Measurements from ENCODE around the gene DUSP15. TPM values are rescaled to one million over a fixed set of nuclear protein-coding genes. Genes with fewer than 3 reads are reported as not detected.

Gene DUSP15
- total RNA-seq, 4 donors from 2014 or later: 31.8 to 61.3 (median 44.6) TPM

GRCh38 chr20:31863296-31864085, 6.8 kb downstream of the DUSP15 start:
- no peak for TF ChIP-seq CTCF (IDR thresholded peaks at IDR 0.05)
- TF ChIP-seq POLR2A (IDR thresholded peaks at IDR 0.05): no peak
- TF ChIP-seq EP300 (IDR thresholded peaks at IDR 0.05): no peak
- H3K4me3 ChIP-seq: no peak overlapping the region
- WGBS, 2 donors: 89% methylated on average over 9 of the region's 9 CpGs
- H3K4me1 ChIP-seq: peaks cover 0 to 23% (median 18%) of the 10 kb centered on the region in 4 donors
- no peaks in the 10 kb centered on the region for H3K9me3 ChIP-seq
- no peak overlapping the region for H3K27ac ChIP-seq
- H3K27me3 ChIP-seq: peaks cover 0 to 6% of the 10 kb centered on the region in 2 donors
- DNase-seq (ENCODE audit: low spot score in 2 of 2): no peak
- peaks cover 0 to 19% (median 0%) of the 10 kb centered on the region in 3 donors for H3K36me3 ChIP-seq

DNA sequence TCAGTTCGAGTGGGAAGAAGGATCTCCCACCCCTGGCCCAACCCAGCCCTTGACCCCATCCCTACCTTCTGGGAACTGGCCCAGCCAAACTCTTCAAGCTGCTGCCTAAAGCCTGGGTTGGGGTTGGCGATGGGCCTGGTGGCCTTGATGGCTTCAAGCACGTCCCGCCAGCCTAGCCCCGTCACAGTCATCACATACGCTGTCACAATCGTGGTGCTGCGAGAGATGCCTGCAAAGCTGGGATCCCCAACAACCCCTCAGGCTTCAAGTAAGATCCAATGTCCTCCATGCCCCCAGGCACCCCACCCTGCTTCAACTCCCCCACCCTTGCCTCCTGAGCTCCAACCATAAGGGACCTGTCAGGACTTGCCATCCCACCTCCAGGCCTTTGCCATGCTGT, 7.8 kb downstream of the DUSP15 start:
- peaks cover 0 to 14% of the 10 kb centered on the region in 2 donors for H3K27me3 ChIP-seq
- 89 to 90% methylated on average over 8 of the region's 8 CpGs for whole genome bisulfite sequencing, 2 donors
- H3K4me3 ChIP-seq: no peak overlapping the region
- H3K9me3 ChIP-seq: no peaks in the 10 kb centered on the region
- TF ChIP-seq EP300 (IDR thresholded peaks at IDR 0.05) (no peak), CTCF (IDR thresholded peaks at IDR 0.05) (no peak), POLR2A (IDR thresholded peaks at IDR 0.05) (no peak)
- no peak for DNase-seq (ENCODE audit: low spot score in 2 of 2)
- H3K4me1 ChIP-seq: peaks cover 0 to 23% (median 18%) of the 10 kb centered on the region in 4 donors
- H3K27ac ChIP-seq: peak overlapping the region in 1 of 4 donors; percentile 52
- peaks cover 0 to 19% (median 0%) of the 10 kb centered on the region in 3 donors for H3K36me3 ChIP-seq

DNA sequence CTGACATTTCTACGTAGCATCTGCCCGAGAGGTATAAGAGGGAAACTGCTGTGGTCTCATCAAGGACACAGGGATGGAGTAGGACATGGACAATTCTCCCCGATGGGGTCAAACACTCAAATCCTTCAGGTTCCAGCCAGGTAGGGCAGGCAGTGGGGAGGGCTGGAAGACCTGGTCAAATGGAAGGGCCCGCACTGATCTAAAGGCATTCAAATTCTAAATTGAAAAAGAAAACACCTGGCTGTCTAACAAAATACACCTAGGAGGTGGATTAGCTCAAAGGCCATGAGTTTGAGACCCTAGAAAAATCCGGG, 8.2 kb downstream of the DUSP15 start:
- peaks cover 0 to 23% (median 18%) of the 10 kb centered on the region in 4 donors for H3K4me1 ChIP-seq
- TF ChIP-seq POLR2A (IDR thresholded peaks at IDR 0.05): no peak
- no peak for TF ChIP-seq EP300 (IDR thresholded peaks at IDR 0.05)
- no peak for TF ChIP-seq CTCF (IDR thresholded peaks at IDR 0.05)
- 62 to 76% methylated on average over 5 of the region's 5 CpGs for WGBS, 2 donors
- H3K9me3 ChIP-seq: no peaks in the 10 kb centered on the region
- H3K27ac ChIP-seq: peak overlapping the region in 2 of 4 donors; percentile 0 to 52
- no peak for DNase-seq (ENCODE audit: low spot score in 2 of 2)
- H3K27me3 ChIP-seq: peaks cover 0 to 15% of the 10 kb centered on the region in 2 donors
- H3K4me3 ChIP-seq: no peak overlapping the region
- H3K36me3 ChIP-seq: peaks cover 0 to 19% (median 0%) of the 10 kb centered on the region in 3 donors

DNA sequence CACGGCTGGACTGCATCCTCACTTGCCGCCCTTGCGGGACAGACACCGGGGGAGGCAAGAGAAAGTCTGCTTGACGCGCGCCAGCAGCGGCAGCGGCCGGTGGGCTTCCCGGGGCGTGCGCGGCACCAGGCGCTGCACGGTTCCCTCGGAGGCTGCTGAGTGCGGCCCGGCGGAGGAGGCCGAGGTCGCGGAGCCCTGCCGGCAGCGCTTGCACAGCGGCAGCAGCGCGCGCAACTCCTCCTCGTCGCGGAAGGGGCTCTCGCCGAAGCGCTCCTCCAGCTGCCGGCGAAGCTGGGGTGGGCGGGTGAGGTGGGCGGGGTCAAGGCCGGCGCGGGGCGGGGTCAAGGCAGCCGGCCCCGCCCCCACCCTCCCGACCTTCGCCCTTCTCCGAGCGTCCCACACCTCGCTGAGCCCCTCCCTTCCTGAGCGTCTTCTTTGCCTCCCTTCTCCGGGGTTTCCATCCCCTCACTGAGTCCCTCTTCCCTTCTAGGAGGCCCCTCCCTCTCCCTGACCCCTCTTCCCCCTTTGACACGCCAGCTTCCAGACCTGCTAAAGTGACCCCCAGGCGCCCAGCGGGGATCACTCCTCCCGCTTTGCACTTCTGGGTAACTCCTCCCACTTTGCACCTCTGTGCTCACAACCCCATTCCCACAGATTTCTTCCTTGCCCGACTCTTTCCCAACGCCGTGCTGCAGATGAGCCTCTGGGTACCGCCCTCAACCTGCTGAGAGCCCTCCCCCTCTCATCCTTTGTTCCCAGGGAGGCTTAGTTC, 8.8 kb downstream of the DUSP15 start:
- H3K36me3 ChIP-seq: peaks cover 0 to 18% (median 0%) of the 10 kb centered on the region in 3 donors
- no peak for TF ChIP-seq POLR2A (IDR thresholded peaks at IDR 0.05)
- peak in 1 of 5 experiments; percentile 19 for TF ChIP-seq CTCF (IDR thresholded peaks at IDR 0.05)
- peaks cover 0 to 23% (median 18%) of the 10 kb centered on the region in 4 donors for H3K4me1 ChIP-seq
- no peaks in the 10 kb centered on the region for H3K9me3 ChIP-seq
- H3K27ac ChIP-seq: peak overlapping the region in 2 of 4 donors; percentile 52 to 67
- DNase-seq (ENCODE audit: low spot score in 2 of 2): no peak
- H3K27me3 ChIP-seq: peaks cover 0 to 15% of the 10 kb centered on the region in 2 donors
- peak overlapping the region; percentile 38 to 62 (median 52) for H3K4me3 ChIP-seq
- 9 to 30% methylated on average over 13 to 37 of the region's 60 CpGs for WGBS, 2 donors

- Histone ChIP-seq H3K27ac (peak overlapping the region in 2 of 4 donors; percentile 52 to 67), H3K4me3 (peak overlapping the region; percentile 38 to 62 (median 52)), H3K9me3 (no peaks in the 10 kb centered on the region), H3K4me1 (peaks cover 0 to 23% (median 18%) of the 10 kb centered on the region in 4 donors), H3K36me3 (peaks cover 0 to 15% (median 0%) of the 10 kb centered on the region in 3 donors), H3K27me3 (peaks cover 0 to 15% of the 10 kb centered on the region in 2 donors)
- WGBS, 2 donors: 0% methylated on average over 14 of the region's 20 CpGs; no CpG with 5 or more reads in 1 of the 2 donors
- TF ChIP-seq CTCF (IDR thresholded peaks at IDR 0.05) (no peak), EP300 (IDR thresholded peaks at IDR 0.05) (no peak), POLR2A (IDR thresholded peaks at IDR 0.05) (no peak)
- no peak for DNase-seq (ENCODE audit: low spot score in 2 of 2)
Measured at GRCh38 chr20:31861135-31861384, 9.3 kb downstream of the DUSP15 start.
